CD4-positive, alpha-beta T cell (primary cell): ENCODE results near the gene MEIKIN. TPM values are rescaled to one million over a fixed set of nuclear protein-coding genes. Genes with fewer than 3 reads are reported as not detected.
A peak's percentile ranks its signal among the peaks of the same experiment; 100 is the strongest.
"Not testable (repeated sequence)": the region's sequence is repeated elsewhere in the genome, so short reads cannot be mapped to it uniquely, and the experiment has no call there.

Source experiments
- ATAC-seq: fragments of 200-7000 bp; cut with Tn5 transposase; one replicate; pipeline ENCODE4 v1.10.0; 2022; ENCODE audit warnings: mild to moderate bottlenecking; ENCODE audit not compliant: poor library complexity
- CTCF ChIA-PET: fragments of 350-600 bp; sonication (Branson Sonifier 250); formaldehyde crosslinking; loops from one replicate; lab custom pipeline; 2021; ENCODE audit warnings: antibody characterized with exemption, inconsistent platforms; lab: Charles Lee
- POLR2A ChIA-PET: fragments of 350-600 bp; sonication (Branson Sonifier 250); formaldehyde crosslinking; loops from one replicate; lab custom pipeline; 2021; ENCODE audit warnings: antibody characterized with exemption, inconsistent platforms; lab: Charles Lee
- DNase-seq, 14 experiments: peaks; one replicate each; pipeline ENCODE4 v3.0.0-alpha.2; 2013 to 2020; ENCODE audit warnings: mixed read lengths in 2 of 14
- H3K27ac ChIP-seq, 2 donors: one replicate each; pipeline versions ENCODE4 v1.5.1 to v1.7.0; 2013; ENCODE audit warnings: low read length in 2 of 2, low read depth in 1 of 2, mild to moderate bottlenecking in 1 of 2
- H3K27me3 ChIP-seq, 2 experiments: 1 replicate in 1 of 2; 2 replicates in 1 of 2; pipeline versions ENCODE4 v1.6.1 to v1.7.0; 2013; ENCODE audit warnings: low read length in 2 of 2, control low read depth in 1 of 2, mild to moderate bottlenecking in 1 of 2, moderate library complexity in 1 of 2; ENCODE audit not compliant: insufficient read depth in 2 of 2, control insufficient read depth in 1 of 2
- H3K36me3 ChIP-seq: one replicate; pipeline ENCODE4 v1.6.1; 2013; ENCODE audit warnings: low read length, control low read depth; ENCODE audit not compliant: insufficient read depth
- H3K4me1 ChIP-seq: one replicate; pipeline ENCODE4 v1.6.1; 2013; ENCODE audit warnings: low read length, control low read depth; ENCODE audit not compliant: insufficient read depth
- H3K4me3 ChIP-seq: one replicate; pipeline ENCODE4 v1.5.1; 2013; ENCODE audit warnings: mild to moderate bottlenecking, low read length, moderate library complexity
- H3K9me3 ChIP-seq, 2 experiments: 1 replicate in 1 of 2; 2 replicates in 1 of 2; pipeline versions ENCODE4 v1.6.1 to v1.7.0; 2013; ENCODE audit warnings: low read length in 2 of 2, mild to moderate bottlenecking in 2 of 2, control low read depth in 1 of 2, moderate library complexity in 1 of 2; ENCODE audit not compliant: control insufficient read depth in 1 of 2, insufficient read depth in 1 of 2
- H3K27ac Mint-ChIP-seq: one replicate; pipeline ENCODE4 v1.8.0; 2020; ENCODE audit warnings: mixed read lengths
- H3K27me3 Mint-ChIP-seq: one replicate; pipeline ENCODE4 v1.8.0; 2021; ENCODE audit warnings: mixed read lengths
- H3K36me3 Mint-ChIP-seq: one replicate; pipeline ENCODE4 v1.8.0; 2021; ENCODE audit warnings: low read depth, mixed read lengths
- H3K4me1 Mint-ChIP-seq: one replicate; pipeline ENCODE4 v1.8.0; 2021; ENCODE audit warnings: low read depth, mixed read lengths
- H3K4me3 Mint-ChIP-seq: one replicate; pipeline ENCODE4 v1.8.0; 2020; ENCODE audit warnings: mild to moderate bottlenecking, mixed read lengths
- H3K9me3 Mint-ChIP-seq: one replicate; pipeline ENCODE4 v1.8.0; 2020; ENCODE audit warnings: mixed read lengths
- intact Hi-C, 2 experiments: fragments of 100-400 bp; cut with DNase I in 1 of 2; cut with micrococcal nuclease in 1 of 2; formaldehyde crosslinking; loops; one replicate each; pipeline versions ENCODE4 v1.15.1 to v1.9.0; 2023 to 2025; cut with DNase I, micrococcal nuclease
- total RNA-seq, 174 experiments: library from RNA in 2 of 174; stranded (reverse) in 2 of 174; gene quantifications; one replicate each; pipeline ENCODE4 v1.2.3 and lab custom pipeline; 2021 to 2026
- TF ChIP-seq, protein P1 (sequence below): fragments of 200-600 bp; IDR thresholded peaks from one replicate; pipeline ENCODE4 v1.8.0; 2022; ENCODE audit warnings: antibody characterized with exemption, mild to moderate bottlenecking

Gene MEIKIN
- total RNA-seq, 2 experiments from 2014 or later: not detected

DNA sequence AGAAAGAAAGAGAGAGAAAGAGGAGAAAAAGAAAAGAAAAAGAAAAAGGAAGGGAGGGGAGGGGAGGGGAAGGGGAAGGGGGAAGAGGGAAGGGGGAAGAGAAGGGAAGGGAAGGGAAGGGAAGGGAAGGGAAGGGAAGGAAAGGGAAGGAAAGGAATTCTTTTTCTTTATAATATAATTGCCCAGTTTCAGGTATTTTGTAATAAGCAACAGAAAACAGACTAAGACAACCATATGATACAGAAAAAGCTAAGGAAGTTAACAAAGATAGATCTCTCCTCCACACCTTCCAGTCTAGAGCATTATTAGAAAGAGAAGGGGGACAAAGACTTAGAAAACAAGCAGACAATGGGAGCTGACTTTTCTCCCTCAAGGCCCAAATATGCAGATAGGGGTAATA, 31.0 kb downstream of the MEIKIN start:
- no peak overlapping the region for H3K27ac Mint-ChIP-seq
- TF ChIP-seq, protein P1, sequence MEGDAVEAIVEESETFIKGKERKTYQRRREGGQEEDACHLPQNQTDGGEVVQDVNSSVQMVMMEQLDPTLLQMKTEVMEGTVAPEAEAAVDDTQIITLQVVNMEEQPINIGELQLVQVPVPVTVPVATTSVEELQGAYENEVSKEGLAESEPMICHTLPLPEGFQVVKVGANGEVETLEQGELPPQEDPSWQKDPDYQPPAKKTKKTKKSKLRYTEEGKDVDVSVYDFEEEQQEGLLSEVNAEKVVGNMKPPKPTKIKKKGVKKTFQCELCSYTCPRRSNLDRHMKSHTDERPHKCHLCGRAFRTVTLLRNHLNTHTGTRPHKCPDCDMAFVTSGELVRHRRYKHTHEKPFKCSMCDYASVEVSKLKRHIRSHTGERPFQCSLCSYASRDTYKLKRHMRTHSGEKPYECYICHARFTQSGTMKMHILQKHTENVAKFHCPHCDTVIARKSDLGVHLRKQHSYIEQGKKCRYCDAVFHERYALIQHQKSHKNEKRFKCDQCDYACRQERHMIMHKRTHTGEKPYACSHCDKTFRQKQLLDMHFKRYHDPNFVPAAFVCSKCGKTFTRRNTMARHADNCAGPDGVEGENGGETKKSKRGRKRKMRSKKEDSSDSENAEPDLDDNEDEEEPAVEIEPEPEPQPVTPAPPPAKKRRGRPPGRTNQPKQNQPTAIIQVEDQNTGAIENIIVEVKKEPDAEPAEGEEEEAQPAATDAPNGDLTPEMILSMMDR: no peak
- H3K27me3 ChIP-seq: no peaks in the 10 kb centered on the region
- H3K27me3 Mint-ChIP-seq: no peaks in the 10 kb centered on the region
- DNase-seq (no peak), ATAC-seq (no peak)
- no peaks in the 10 kb centered on the region for H3K4me1 Mint-ChIP-seq
- no peaks in the 10 kb centered on the region for H3K36me3 ChIP-seq
- peaks cover 2% of the 10 kb centered on the region for H3K9me3 Mint-ChIP-seq
- H3K27ac ChIP-seq: no peak overlapping the region
- no peaks in the 10 kb centered on the region for H3K9me3 ChIP-seq
- H3K4me3 Mint-ChIP-seq: no peak overlapping the region
- H3K4me1 ChIP-seq: no peaks in the 10 kb centered on the region
- CTCF ChIA-PET: no interaction called here
- no peaks in the 10 kb centered on the region for H3K36me3 Mint-ChIP-seq
- intact Hi-C loops: no loop called here
- no peak overlapping the region for H3K4me3 ChIP-seq
- POLR2A ChIA-PET: no interaction called here

DNA sequence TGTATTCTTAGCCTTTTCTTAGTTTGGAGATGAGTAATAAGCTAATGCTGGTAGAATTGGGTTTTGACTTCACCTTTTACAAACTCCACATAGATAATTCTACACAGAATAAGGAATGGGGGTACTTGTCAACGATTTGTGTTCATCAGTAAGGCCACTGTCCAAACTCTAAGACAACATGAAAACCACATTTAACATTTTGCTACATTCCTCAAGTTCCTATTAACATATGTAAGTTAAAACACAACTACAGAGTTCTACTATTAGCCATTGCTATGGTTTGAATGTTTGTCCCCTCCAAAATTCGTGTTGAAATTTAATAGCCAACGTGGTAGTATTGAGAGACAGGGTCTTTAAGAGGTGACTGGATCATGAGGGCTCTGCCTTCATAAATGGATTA, 31.9 kb downstream of the MEIKIN start:
- ChIA-PET POLR2A (no interaction called here), CTCF (no interaction called here)
- TF ChIP-seq, protein P1: no peak
- Histone ChIP-seq H3K27ac (no peak overlapping the region), H3K27me3 (no peaks in the 10 kb centered on the region), H3K36me3 (no peaks in the 10 kb centered on the region), H3K4me3 (no peak overlapping the region), H3K9me3 (no peaks in the 10 kb centered on the region), H3K4me1 (no peaks in the 10 kb centered on the region)
- Mint-ChIP-seq H3K27ac (no peak overlapping the region), H3K4me1 (no peaks in the 10 kb centered on the region), H3K9me3 (peaks cover 5% of the 10 kb centered on the region), H3K4me3 (no peak overlapping the region), H3K36me3 (no peaks in the 10 kb centered on the region), H3K27me3 (no peaks in the 10 kb centered on the region)
- ATAC-seq (no peak), DNase-seq (no peak)
- intact Hi-C loops: no loop called here

DNA sequence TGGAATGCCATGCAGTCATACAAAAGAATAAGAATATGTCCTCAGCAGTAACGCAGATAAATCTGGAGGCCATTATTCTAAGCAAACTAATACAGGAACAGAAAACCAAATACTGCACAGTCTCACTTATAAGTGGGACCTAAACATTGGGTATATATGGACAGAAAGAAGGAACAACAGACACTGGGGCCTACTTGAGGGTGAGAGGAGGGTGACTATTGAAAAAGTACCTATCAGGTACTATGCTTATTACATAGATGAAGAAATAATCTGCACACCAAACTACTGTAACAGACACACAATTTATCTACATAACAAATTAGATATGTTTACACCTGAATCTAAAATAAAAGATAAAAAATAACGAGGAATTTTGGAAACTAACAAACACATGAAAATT, 38.8 kb downstream of the MEIKIN start:
- H3K4me3 Mint-ChIP-seq: no peak overlapping the region
- intact Hi-C loops: no loop called here
- ATAC-seq: no peak
- H3K4me1 Mint-ChIP-seq: peaks cover 17% of the 10 kb centered on the region
- Histone ChIP-seq H3K27me3 (no peaks in the 10 kb centered on the region), H3K4me1 (peaks cover 10% of the 10 kb centered on the region), H3K9me3 (peaks cover 9 to 26% of the 10 kb centered on the region in 2 experiments), H3K4me3 (no peak overlapping the region), H3K27ac (no peak overlapping the region), H3K36me3 (no peaks in the 10 kb centered on the region)
- no peaks in the 10 kb centered on the region for H3K27me3 Mint-ChIP-seq
- POLR2A ChIA-PET: no interaction called here
- peaks cover 33% of the 10 kb centered on the region for H3K9me3 Mint-ChIP-seq
- no peak overlapping the region for H3K27ac Mint-ChIP-seq
- CTCF ChIA-PET: no interaction called here
- TF ChIP-seq, protein P1: no peak
- H3K36me3 Mint-ChIP-seq: peaks cover 51% of the 10 kb centered on the region
- no peak for DNase-seq

DNA sequence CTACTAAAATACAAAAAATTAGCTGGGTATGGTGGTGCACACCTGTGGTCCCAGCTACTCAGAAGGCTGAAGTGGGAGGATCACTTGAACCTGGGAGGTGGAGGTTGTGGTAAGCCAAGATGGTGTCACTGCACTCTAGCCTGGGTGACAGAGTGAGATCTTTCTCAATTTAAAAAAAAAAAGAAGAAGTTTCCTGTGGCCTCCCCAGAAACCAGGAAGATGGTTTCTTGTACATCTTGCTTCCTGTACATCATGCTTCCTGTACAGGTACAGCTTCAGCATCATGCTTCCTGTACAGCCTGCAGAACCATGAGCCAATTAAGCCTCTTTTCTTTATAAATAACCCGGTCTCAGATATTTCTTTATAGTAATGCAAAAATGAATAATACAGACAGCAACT, 43.2 kb downstream of the MEIKIN start:
- peak overlapping the region in 1 of 2 donors; percentile 30 for H3K27ac ChIP-seq
- POLR2A ChIA-PET: interaction anchor here (0.7 kb wide), 1 partner anchor 105 kb away, joined by 3 read pairs; no protein-coding TSS in a partner anchor

More for the DNA sequence above, 43.2 kb downstream of the MEIKIN start:
- intact Hi-C loops, H3K4me3 ChIP-seq, CTCF ChIA-PET, H3K4me3 Mint-ChIP-seq, H3K27me3 ChIP-seq, H3K27me3 Mint-ChIP-seq, H3K36me3 ChIP-seq: not testable (repeated sequence)
- H3K27ac Mint-ChIP-seq: peak overlapping the region; percentile 25
- H3K4me1 ChIP-seq: peaks cover 19% of the 10 kb centered on the region
- H3K9me3 ChIP-seq: peaks cover 27 to 29% of the 10 kb centered on the region in 2 experiments
- peak; percentile 70 for ATAC-seq
- peaks cover 33% of the 10 kb centered on the region for H3K9me3 Mint-ChIP-seq
- H3K4me1 Mint-ChIP-seq: peaks cover 32% of the 10 kb centered on the region
- peaks cover 73% of the 10 kb centered on the region for H3K36me3 Mint-ChIP-seq
- DNase-seq: peak in 3 of 14 experiments; percentile 8 to 69 (median 37)
